UCSD-AML1 (cell line): Measurements from ENCODE around the gene RNF166.

Source experiments
- DNase-seq: peaks from one replicate; lab custom pipeline; 2025; ENCODE audit not compliant: unreplicated experiment; lab: John Stamatoyannopoulos, UW

RNF166 gene, protein sequence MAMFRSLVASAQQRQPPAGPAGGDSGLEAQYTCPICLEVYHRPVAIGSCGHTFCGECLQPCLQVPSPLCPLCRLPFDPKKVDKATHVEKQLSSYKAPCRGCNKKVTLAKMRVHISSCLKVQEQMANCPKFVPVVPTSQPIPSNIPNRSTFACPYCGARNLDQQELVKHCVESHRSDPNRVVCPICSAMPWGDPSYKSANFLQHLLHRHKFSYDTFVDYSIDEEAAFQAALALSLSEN

DNA sequence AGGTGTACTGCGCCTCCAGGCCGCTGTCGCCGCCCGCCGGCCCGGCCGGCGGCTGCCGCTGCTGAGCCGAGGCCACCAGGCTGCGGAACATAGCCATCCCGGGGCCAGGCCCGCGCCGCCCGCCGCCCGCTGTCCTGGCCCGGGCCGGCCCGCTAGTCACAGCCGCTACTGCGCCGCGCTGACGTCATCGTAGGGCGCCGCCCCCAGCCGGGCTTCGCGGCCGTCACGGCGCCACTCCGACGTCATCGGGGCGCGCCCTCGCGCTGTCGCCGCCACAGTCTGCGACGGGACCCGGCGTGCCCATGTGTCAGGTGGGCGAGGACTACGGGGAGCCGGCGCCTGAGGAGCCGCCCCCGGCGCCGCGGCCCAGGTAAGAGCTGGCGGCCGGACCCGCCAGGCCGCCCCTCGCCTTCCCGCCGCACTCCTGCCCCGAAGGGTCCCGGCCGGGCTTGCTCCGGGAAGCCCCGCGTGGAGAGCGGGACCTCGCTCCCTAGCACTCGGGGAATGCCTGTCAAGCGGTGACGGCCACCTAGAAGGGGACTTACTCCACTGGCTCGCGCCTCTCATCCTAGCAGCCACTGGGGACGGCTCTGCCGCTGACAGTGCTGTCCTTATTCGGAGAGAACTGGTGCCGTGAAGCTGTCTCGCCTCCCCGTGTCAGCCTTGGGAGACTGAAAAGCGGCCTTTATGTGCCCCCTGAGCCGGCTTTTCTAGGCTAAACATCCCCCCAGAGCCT lies at the start of gene RNF166, which contains the start of gene CTU2:
TSS of gene RNF166 (minus strand) at position 180 of the 736 bp plus-strand sequence. CDS start at position 97, 83 bp downstream.
TSS of gene CTU2 (plus strand) at position 275 of the 736 bp plus-strand sequence. CDS start at position 303, 28 bp downstream.
- DNase-seq = peak; percentile 91

DNA sequence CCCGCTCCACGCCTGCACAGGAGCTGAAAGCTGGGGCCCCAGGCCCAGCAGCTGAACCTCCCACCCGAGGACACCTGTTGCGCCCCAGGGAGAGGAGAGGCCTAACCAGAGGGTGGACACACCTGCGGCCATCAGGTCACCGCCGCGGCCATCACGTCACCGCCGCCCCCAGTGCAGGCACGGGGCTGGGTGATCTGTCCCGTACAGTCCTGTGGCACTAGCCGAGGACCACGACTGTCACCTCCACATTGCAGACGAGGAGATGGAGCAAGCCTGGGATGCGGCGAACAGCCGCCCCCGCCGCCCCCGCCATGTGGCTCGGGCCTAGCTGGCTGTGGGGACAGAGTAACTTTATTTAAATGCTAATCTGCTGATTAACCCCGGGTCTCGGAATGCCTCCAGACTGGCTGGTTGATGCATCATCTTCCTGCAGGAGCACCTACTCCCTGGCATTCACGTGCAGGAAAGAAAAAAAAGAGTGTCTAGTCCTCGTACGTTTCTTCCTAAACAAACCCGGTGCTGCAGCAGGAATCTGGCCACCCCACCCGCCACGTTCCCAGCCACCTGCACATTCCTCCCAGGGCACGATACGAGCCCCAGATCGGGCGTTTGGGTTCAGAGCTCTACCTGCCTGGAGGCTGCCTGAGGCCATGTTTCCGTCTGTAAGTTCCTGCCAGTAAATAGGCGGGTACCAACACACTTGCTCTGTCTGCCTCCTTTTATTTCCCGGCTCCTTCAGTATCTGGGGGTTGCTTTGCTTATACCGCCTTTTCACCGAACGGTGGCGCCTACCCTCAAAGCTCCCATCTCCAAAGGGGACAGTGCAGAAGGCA lies 48.9 kb upstream of the RNF166 start:
- no peak for DNase-seq

DNA sequence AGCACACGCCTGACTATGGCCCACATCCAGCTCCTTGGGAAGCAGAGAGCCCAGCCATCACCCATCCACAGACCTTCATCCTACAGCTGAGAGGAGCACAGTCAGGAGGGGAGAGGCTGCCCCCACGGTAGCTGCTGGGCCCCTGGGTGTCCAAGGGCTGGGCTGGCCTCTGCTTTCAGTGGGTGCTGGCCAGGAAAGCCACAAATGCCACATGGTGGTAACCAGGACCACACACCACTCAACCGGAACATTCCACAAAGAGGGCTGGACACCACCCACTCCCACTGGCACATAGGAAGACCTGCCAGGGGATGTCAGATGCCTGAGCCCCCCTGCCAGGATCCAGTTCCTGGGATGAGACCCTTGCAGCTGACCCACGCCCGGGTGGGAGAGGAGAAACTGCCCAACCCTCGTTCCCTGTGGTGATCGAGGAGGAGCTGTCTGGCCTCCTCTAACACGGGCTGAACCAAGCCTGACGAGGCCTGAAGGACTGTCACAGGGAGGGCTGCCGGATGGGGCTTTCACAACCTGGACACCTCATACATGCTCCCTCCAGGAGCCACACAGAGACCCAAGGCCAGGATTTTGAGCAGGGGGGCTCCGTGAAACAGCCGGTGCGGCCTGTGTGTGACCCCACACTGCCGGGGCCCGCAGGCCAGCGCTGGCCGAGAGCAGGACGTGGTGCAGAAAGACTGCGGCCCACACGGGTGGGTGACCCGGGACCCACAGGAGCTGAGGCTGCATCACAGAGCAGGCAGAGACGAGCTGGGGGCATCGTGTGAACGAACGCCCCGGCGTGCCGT lies 48.1 kb upstream of the RNF166 start:
- no peak for DNase-seq

DNA sequence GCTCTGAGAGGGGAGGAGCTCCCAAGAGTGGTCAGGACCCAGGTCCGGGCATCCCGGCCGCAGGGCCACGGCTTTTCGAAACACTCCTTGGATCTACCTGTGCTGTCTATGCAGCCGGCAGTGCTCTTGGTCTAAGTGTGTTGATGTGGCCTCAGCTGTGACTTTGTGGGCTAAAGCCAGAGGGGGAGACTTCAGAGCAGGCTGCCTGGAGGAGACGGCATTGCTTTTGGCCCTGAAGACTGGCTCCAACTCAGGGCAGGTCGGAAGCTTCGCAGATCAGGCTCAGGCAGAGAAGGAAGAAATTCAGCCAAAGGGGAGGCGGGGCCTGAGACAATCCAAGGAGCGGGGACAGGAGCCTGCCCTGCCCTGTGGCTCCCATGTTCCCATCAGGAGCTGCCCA lies 47.4 kb upstream of the RNF166 start:
- no peak for DNase-seq

DNA sequence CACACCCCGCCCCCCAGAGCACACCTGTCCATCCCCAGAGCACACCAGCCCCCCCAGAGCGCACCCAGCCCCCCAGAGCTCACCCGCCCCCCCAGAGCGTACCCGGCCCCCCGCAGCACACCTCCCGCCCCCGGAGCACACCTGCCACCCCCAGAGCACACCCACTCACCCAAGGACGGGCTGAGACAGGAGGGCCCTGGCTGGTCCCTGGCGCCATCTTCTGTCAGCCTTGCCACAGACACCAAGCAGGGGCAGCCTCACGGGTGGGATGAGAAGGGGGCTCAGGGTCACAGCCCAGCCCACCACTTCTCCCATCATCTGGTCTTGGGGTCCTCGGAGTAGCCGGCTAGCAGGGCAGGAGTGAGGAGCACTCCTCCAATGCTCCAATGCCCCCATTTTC lies 47.0 kb upstream of the RNF166 start:
- no peak for DNase-seq

DNA sequence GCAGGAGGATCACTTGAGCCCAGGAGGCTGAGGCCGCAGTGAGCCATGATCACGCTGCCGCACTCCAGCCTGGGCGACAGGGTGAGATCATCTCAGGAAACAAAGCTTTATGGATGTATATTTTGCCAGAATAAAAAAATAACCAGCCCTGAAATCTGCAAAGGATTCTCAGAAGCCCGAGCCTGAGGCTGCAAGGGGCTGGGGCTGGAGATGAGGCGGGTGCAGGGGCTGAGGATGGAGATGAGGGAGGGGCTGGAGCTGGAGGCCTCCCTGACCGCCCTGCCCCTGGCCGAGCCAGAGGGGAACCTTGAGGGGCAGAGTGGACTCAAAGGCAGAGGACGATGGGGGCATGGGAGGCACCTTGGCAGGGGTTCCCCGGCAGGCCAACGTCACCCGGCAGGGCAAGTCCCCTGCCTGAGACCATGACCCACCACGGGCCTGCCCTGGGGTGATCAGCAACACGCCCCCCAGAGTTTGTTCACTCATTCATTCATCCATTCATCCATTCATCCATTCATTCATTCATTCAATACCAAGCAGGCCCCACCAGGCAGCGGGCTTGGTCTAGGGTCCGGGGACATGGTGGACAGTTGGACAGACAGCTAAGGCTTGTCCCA lies 46.3 kb upstream of the RNF166 start:
- no peak for DNase-seq

DNA sequence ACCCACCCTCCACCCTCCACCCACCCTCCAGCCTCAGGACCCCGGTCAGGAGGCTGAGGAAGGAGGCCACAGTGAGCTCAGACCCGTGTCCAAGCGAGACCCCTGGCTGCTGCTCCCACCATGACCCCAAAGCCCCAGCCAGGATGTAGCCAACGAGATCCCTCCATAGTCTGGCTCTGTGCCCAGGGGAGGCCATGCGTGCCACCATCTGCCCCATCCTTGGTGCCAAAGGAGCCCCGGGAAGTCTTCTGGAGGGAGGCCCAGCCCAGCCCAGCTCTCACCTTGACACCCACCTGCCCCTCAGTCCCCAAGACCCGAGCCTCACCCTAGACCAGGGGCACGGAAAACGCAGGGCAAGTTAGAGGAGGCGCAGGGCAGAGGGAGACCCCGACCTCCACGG lies 44.6 kb upstream of the RNF166 start:
- DNase-seq = no peak

DNA sequence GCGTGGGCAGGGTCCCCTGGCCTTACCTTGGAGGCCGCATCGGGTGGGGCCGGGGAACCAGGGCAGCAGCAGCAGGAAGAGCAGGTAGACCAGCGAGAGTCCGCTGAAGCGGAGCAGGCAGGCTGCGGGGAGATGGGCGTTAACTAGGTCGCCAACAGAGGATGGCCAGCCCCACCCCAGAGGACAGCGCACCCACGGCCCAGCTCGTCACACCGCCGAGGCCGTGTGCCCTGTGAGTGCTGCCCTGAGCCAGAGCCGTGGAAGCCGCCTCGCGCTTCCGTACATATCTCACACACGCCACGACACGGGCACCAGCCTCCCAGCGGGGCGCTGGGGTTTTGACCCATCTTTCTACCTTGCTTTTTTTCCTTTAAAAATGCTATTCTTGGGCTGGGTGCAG lies 43.1 kb upstream of the RNF166 start:
- no peak for DNase-seq

DNA sequence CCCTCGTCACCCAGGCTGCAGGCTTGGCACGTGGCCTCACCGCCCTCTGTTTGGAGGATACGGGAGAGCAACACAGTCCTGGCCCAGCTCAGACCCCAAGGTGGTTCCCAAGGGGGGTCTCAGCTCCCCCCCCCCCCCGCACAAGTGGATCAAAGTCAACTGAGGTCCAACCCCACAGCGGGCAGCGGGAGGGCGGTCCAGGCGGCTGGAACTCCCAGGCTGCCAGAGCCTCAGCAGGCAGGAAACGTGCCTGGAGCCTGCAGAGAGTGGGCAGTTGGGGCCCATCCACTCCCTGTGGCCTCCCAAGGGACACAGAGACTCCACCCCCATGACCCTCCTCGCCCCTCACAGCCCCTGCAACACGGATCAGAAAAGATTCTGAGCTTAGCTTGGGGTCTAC lies 42.2 kb upstream of the RNF166 start:
- no peak for DNase-seq

DNA sequence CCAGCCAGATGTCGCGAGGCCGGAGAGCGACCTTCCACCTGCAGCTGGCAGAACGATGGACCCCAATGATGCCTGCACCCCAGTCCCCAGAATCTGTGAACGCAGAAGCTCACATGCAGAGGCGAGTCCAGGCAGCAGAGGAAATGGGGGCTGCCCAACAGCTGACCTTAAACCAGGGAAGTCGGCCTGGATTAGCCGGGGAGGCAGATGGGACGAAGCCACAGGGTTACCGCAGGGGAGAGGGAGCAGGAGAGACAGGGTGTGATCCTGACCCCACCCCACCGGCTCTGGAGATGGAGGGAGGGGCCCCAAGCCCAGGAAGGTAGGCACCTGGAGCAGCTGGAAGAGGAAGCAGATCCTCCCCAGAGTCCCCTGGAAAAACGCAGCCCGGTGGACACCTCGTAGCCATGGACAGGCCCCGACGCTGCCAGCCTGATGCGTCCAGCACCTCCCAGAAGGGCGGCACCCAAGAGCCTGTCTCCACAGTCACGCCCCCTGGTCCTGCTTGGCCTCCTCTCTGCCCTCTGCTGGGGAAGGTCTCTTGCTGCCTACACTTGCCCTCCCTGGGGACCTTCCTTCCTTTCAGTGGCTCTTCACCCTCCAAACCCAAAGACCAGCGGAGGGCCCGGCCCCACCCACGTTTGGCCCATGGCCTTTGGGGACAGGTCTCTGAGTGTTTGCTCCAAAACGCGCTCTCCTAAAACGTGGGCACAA lies 41.5 kb upstream of the RNF166 start:
- peak; percentile 80 for DNase-seq

DNA sequence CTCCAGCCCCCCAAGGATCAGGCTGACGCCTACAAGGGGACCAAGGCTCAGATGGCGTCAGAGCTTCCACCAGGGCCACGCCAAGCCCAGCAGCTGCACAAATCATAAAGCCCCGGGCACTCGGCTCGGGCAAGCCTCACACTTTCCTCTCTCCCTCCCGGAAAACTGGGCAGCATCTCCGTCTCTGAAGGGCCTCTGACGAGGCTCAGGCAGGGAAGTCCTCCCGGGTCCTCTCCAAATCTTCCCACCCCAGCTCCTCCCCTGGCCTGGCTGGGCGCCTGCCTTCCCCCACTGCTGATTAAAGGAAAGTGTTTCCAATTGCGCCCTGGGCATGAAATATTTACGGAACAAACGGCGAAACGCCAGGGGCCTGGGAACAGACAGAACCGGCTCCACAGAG lies 40.3 kb upstream of the RNF166 start:
- DNase-seq = no peak

DNA sequence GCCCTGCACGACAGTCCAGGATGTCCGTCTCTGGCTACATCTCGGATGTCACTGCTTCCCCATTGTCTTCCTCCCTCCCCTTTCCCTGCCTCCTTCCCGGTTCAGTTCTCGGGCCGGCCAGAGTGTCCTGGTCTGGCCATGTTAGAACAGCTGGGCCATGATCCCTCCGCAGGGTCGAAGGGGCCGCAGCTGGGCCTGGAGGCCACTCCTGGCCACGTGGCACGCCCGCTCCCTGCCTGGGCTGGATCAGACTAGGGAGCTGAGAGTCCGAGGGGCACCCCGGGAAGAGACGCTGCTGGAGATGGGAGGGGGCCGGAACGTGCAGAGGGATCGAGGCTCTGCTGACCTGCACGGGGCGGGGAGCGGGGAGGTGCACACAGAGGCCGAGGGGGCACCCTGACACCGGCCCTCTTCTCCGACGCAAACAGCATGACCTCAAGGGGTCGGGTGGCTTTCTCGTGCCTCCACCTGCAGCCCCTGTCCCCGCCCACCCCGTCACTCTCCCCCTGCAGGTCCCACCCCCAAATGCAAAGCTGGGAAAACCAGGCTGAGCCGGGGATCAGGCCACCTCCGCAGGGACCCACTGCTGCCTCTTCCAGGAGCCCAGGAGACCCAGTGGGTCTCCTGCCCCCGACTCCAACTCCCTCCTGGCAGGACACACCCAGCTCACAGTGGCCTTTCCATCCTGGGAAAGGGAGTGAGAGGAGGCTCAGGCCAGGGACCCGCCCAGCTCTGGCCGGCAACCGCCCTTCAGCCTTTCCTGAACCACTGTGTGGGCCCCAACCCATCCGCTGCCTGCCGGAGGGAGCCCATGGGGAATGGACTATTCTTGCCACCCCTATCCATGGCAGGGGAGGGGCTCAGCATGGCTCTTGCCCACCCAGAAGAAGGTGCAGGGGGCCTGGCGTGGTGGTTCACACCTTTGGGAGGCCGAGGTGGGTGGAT lies 38.6 kb upstream of the RNF166 start:
- no peak for DNase-seq

DNA sequence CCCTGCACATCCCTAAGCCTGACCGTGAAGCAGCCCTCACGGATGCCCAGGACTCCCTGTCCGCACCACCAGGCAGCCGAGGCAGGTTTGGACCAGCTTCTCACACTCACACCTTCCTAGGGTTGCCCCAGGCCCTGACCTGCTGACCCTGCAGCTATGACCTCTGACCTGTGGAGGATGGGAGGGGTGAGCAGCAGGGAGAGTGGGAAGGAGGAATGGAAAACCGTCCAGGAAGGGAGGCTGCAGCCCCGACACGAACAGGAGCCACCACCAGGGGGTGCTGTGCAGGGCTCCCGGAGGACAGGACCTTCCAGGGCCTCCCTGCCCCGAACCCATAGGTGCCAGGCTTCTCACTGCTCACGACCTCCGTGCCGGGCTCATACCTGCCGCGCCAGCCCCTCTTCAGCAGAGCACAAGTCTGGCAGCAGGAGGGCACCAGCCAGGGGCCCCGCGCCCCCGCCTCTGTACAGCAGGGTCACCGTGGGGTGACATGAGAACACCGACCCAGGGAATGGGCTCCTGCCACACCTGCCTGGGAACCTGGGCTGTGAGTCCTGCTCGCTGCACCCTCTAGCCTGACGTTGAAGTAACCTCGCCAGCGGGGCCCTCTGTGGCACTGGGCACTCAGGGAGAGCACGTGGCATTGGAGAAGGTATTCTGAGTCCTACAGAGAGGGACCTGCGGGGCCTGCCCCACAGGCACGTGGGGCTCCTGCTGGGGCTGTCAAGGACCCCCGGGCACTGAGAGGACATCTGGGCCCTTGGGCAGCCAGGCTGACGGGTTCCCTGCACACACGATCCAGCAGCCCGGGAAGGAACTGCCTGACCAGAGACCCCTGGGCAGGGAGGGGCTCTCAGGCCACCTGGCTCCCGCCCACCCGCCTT lies 37.7 kb upstream of the RNF166 start:
- DNase-seq = peak; percentile 64

DNA sequence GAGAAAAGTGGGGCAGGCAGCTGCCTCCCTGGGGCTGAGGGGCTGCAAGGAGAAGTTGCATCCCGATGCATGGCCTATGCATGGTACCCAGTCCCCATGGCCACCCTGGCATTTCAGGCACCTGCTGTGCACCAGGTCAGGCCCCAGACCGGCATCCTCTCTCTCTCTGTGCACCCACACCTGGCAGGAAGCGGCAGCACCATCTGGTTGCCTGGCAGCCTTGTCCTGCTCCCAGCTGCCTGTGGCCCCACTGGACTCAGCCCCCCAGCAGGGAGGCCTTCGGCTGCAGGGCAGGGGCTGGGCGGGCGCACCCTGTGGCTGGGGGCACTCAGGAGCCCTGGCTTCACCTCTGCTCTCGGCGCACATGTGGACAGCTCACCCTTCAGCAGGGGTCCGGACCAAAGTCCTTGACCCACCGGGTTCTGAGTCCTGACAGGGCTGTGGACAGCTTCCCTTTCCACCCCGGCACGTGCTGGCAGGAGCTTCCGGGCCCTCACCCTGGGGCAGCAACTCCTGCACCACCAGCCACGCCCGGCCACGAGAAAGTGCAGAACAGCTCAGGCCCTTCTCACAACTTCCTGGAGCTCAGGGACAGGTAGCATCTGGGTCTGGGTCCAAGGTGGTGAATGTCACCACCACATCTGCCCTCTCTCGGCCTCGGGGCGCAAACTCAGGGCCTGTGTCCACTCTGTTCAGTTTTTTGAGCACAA lies 36.8 kb upstream of the RNF166 start:
- no peak for DNase-seq

DNA sequence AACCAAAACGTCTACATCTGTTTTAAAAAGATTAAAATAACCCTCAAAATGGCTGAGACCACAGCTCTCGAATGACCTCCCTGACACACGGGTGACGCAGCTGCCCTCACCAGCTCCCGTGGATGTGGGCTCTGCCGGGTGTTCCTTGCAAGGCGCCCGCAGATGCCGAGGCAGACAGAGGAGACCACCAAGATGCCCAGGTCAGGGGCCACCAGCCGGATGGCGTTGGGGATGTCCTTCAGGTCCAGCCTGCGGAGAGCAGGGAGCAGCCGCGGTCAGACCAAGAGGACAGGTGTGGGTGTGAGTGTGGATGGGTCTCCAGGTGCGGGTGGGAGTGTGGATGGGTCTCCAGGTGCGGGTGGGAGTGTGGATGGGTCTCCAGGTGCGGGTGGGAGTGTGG lies 35.2 kb upstream of the RNF166 start:
- DNase-seq = no peak

DNA sequence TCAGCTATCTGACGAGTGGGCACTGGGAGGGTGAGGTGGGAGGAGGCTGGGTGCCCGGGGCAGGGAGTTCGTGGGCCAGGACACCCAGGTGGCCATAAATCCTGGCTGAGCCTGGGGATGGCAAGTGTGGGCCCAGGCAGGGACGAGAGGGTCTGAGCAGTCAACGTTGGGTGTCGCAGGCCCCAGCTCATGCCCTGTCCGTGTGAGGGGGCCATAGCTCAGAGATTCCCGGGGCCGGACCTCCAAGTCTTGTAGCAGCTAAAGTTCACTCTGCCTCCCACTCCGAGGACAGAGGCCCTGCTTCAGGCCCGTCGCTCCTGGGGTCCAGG lies 34.5 kb upstream of the RNF166 start:
- DNase-seq = no peak

DNA sequence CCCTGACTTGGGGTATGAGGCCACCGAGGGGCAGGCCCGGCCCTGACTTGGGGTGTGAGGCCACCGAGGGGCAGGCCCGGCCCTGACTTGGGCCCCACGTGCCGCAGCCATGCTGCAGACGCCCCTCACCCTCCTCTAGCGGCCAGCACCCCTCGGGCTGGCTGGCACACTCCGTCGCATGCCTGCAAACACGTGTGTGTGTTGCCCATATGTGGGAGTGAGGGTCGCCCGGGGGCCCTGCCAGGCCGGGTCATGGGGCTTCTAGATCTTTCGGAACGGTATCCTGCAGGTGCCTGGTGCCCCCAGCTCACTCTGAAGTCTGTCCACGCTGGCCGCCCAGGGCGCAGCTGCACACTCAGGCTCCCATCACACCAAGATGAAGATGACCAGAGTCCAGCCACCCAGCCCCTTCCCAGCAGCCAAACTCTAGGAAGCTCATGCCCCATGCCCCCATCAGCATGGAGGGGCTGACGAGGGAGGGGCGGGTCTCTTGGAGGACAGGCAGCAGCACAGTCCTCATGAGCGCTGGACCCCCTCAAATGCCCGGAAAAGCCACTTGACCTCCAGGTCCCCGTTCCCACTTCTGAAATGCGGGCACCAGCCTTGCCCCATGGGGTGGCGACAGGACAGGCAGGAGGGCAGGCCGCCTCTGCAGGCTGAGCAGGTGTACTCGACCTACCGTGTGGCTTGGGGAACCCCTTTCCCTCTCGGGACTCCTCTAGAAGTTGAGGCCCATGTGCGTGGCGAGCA lies 33.9 kb upstream of the RNF166 start:
- no peak for DNase-seq
